Measurements from ENCODE around the gene COMMD3.

Gene COMMD3

DNA sequence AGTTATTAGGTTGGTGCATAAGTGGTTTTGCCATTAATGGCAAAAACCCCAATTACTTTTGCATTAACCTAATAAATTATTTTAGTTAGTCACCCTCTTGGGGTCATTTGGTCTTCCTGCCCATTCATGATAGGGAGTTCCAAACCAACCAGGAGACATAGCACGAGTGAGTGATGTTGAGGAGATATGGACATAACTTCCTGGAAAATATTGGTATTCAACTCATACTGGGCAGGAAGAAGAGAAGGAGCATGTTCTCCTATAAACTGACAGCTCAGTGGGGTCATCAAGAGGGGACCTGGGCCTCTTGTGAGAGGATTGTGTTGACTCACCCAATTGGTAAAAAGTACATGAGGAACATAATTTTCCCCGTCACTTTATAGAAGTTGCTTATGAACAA lies 52.8 kb downstream of the COMMD3 start:
- DNase-seq = no peak

DNA sequence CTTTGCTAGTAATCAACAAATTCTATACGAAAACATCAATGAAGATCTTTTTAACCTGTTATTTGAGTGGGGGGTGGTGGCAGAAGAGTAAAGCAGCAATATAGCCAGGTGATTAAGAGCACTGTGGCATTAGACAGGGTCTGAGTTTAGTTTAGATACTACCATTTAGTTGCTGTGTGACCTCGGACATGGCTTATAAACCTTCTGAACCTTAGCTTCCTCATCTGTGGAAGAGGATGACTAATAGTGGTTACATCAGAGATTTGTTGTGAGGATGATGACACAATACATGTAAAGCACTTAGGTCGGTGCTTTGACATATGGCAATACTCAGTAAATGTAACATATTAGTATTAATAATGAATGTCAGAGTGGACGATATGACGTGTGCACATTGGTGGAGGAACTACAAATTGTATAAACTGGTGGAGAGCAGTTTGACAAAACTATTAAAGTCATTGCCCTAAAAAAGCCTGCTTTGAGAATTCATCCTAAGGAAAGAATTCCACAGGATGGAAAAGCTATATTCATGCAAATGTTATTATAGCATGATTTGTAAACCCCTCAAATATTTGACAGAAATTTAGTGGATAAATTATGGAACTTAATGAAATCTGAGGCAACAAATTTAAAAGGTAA lies 53.4 kb downstream of the COMMD3 start:
- no peak for DNase-seq
